ENCODE data around the gene RPS6KL1. TPM values are rescaled to one million over a fixed set of nuclear protein-coding genes. Genes with fewer than 3 reads are reported as not detected.

Gene RPS6KL1
- total RNA-seq, 1 experiment from 2014 or later: 18.8 TPM

DNA sequence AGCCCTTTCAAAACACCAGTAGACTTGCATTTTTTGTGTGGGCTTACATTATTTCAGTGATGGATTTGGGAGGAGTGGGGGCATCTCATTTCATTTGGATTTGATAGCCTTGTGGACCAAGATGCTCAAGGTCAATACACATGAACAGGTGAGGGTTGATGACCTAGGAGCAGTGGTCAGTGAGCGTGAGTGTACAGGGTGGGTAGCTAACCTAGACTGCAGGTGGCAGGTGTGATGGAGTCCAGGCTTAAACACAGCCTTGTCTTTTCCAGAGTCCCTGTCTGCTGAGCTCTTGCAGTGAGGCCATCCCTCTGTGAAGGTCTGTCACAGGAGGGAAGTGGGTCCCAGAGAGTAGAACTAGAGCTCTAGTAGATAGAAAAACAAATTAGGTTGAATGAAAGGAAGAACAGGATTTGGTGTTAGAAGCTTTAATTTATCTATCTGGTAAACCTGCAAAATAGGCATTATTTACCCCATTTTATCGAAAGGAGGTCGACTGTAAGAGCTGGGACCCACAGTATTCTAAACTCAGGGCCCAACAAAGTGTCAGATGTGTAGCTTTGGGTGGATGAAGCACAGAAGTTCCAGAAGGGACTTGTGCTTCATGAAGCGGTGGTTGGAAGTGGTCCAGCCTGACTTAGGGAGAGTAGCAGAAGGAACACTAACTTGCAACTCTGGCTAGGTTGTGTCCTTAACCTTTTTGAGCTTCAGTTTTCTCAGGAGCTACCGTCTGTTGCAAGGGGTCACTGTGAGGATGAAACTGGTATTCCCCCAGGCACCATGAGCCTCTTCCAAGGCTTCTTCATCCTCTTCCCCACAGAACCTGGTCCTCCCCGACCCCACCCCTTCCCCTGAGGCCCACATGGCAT is 18.2 kb downstream of the RPS6KL1 start:
- Histone ChIP-seq H3K14ac (ENCODE audit: insufficient read depth, low read length) (no peak overlapping the region), H3K79me1 (ENCODE audit: insufficient read depth, low read depth, low read length, poor library complexity, severe bottlenecking) (no peaks in the 10 kb centered on the region), H2BK15ac (ENCODE audit: low read depth, low read length) (no peak overlapping the region), H4K91ac (ENCODE audit: insufficient read length, low read depth, low read length) (no peak overlapping the region), H3K4ac (ENCODE audit: low read depth, low read length) (no peak overlapping the region), H2BK20ac (ENCODE audit: low read depth, low read length, poor library complexity, severe bottlenecking) (no peak overlapping the region), H4K5ac (ENCODE audit: insufficient read length, low read depth, low read length) (no peak overlapping the region), H3K4me1 (ENCODE audit: insufficient read depth, low read length) (no peaks in the 10 kb centered on the region), H4K20me1 (ENCODE audit: control insufficient read depth, insufficient read depth, insufficient read length) (no peaks in the 10 kb centered on the region), H3T11ph (ENCODE audit: low read length) (no peak overlapping the region), H2BK5ac (ENCODE audit: insufficient read length, low read length) (no peak overlapping the region), H2BK120ac (ENCODE audit: low read depth, low read length, poor library complexity, severe bottlenecking) (no peak overlapping the region), H3K27ac (ENCODE audit: insufficient read length, low read depth, low read length) (no peak overlapping the region), H4K8ac (replicated peaks; ENCODE audit: insufficient read length, low read depth, low read length) (no peak overlapping the region), H3K23me2 (ENCODE audit: insufficient read length, low read depth, low read length, poor library complexity, severe bottlenecking) (no peaks in the 10 kb centered on the region), H2BK12ac (ENCODE audit: insufficient read length, low read depth, low read length) (no peak overlapping the region), H2AK5ac (ENCODE audit: insufficient read length, low read length) (no peak overlapping the region), H3K23ac (ENCODE audit: insufficient read length, low read depth, low read length) (no peak overlapping the region), H3K27me3 (ENCODE audit: insufficient read depth, low read length) (no peaks in the 10 kb centered on the region), H3K79me2 (ENCODE audit: insufficient read depth, low read length) (no peaks in the 10 kb centered on the region), H3K4me2 (ENCODE audit: insufficient read depth, insufficient read length, low read length) (no peak overlapping the region), H3K9me3 (ENCODE audit: control insufficient read depth, low read depth, low read length) (no peaks in the 10 kb centered on the region), H2AFZ (ENCODE audit: low read length) (no peak overlapping the region), H3K9ac (ENCODE audit: extremely low read depth, insufficient read length, low read length) (no peak overlapping the region), H3K56ac (ENCODE audit: insufficient read length, low read depth, low read length) (no peak overlapping the region), H3K18ac (ENCODE audit: insufficient read length, low read depth, low read length) (no peak overlapping the region)
- no peaks in the 10 kb centered on the region for H3K9me3 Mint-ChIP-seq
- no peak overlapping the region for H3K4me3 Mint-ChIP-seq
- H3K4me1 Mint-ChIP-seq: peaks cover 15 to 18% of the 10 kb centered on the region in 2 experiments
- H3K27ac Mint-ChIP-seq: peak overlapping the region in 1 of 3 experiments; percentile 7; a peak in 1 of 7 replicates
- no CpG with 5 or more reads among the region's 6 CpGs for WGBS (ENCODE audit: extremely low coverage, insufficient read length, low lambda C conversion rate)
- peaks cover 28 to 53% (median 35%) of the 10 kb centered on the region in 3 experiments for H3K36me3 Mint-ChIP-seq (ENCODE audit: insufficient read depth in 1 of 3, low read depth in 3 of 3)
- TF ChIP-seq, protein P1, sequence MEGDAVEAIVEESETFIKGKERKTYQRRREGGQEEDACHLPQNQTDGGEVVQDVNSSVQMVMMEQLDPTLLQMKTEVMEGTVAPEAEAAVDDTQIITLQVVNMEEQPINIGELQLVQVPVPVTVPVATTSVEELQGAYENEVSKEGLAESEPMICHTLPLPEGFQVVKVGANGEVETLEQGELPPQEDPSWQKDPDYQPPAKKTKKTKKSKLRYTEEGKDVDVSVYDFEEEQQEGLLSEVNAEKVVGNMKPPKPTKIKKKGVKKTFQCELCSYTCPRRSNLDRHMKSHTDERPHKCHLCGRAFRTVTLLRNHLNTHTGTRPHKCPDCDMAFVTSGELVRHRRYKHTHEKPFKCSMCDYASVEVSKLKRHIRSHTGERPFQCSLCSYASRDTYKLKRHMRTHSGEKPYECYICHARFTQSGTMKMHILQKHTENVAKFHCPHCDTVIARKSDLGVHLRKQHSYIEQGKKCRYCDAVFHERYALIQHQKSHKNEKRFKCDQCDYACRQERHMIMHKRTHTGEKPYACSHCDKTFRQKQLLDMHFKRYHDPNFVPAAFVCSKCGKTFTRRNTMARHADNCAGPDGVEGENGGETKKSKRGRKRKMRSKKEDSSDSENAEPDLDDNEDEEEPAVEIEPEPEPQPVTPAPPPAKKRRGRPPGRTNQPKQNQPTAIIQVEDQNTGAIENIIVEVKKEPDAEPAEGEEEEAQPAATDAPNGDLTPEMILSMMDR (conservative IDR thresholded peaks at IDR 0.05): no peak
- DNase-seq: no peak
- no peaks in the 10 kb centered on the region; the same call in 1 of the 2 replicates for H3K27me3 Mint-ChIP-seq (ENCODE audit: low read depth)
